HL-60 (cell line): ENCODE measurements around the gene FANCI.

Experiments
- DNase-seq, 2 experiments: peaks; one replicate each; pipeline ENCODE4 v3.0.0-alpha.2; 2010 to 2020; ENCODE audit warnings: low read depth in 1 of 2, low spot score in 1 of 2
- H3K27ac ChIP-seq: fragments of 250-450 bp; sonication (Bioruptor Pico); replicated peaks from 2 replicates; pipeline ENCODE4 v1.5.1; 2020; ENCODE audit warnings: mild to moderate bottlenecking, moderate library complexity
- H3K27me3 ChIP-seq: fragments of 250-450 bp; sonication (Bioruptor Pico); 2 replicates; pipeline ENCODE4 v1.5.1; 2021; ENCODE audit warnings: mild to moderate bottlenecking, moderate library complexity; ENCODE audit not compliant: insufficient read depth, poor library complexity, severe bottlenecking
- H3K4me3 ChIP-seq: replicated peaks from 2 replicates; pipeline ENCODE4 v1.5.1; 2011; ENCODE audit warnings: mild to moderate bottlenecking, control low read depth, low read length; ENCODE audit not compliant: insufficient read depth
- GABPA ChIP-seq: IDR thresholded peaks from 2 replicates; pipeline ENCODE4 v1.6.1; 2012; ENCODE audit warnings: low read depth
- POLR2AphosphoS5 ChIP-seq: IDR thresholded peaks from 2 replicates; pipeline ENCODE4 v1.6.1; 2012; ENCODE audit warnings: low read depth
- SPI1 ChIP-seq: IDR thresholded peaks from 2 replicates; pipeline ENCODE4 v1.6.1; 2012; ENCODE audit warnings: low read depth, mild to moderate bottlenecking, borderline replicate concordance
- TF ChIP-seq, protein P1 (sequence below): IDR thresholded peaks from one replicate; pipeline ENCODE4 v1.5.1; 2011; ENCODE audit warnings: low read length, control low read depth, inconsistent platforms; ENCODE audit not compliant: insufficient read depth
- TF ChIP-seq, protein P2 (sequence below): IDR thresholded peaks from 2 replicates; pipeline ENCODE4 v1.6.1; 2012; ENCODE audit warnings: low read depth; ENCODE audit not compliant: insufficient replicate concordance

Gene FANCI

DNA sequence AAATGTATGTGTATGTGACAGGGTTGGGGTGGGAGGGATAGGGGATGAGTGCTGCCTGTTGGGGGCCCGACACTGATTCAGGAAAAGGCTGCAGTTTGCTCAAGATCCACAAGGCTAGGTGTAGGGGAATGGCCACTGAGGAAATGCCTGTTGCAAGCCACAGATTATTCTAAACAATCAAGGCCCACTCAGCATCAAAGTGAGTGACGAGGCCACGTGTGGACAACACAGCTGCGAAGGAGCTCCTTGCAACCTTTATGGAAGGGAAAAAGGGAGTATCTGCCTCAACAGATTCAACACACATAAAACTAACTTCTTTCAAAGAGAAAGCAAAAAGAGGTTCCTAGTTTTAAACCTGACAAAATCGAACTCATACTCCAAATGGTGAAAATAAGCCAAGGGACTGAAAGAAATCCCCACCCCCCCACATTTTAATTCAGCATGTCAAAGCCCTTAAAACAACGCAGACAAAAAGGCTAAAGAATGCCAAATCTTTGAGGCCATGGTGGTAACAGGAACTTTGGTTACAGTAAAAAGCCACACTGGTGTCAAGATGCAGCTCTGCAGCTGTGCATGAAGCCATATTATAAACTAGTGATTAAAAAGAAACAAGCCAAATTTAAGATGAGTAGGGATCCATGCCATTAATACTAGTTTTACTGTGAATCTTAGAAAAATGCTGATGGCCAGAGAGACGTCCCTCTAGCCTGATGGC is 87.3 kb downstream of the FANCI start:
- H3K4me3 ChIP-seq: no peak overlapping the region
- no peak overlapping the region for H3K27ac ChIP-seq
- DNase-seq: no peak
- H3K27me3 ChIP-seq: no peaks in the 10 kb centered on the region
- TF ChIP-seq SPI1 (no peak), POLR2AphosphoS5 (no peak), GABPA (no peak)
- TF ChIP-seq, protein P1, sequence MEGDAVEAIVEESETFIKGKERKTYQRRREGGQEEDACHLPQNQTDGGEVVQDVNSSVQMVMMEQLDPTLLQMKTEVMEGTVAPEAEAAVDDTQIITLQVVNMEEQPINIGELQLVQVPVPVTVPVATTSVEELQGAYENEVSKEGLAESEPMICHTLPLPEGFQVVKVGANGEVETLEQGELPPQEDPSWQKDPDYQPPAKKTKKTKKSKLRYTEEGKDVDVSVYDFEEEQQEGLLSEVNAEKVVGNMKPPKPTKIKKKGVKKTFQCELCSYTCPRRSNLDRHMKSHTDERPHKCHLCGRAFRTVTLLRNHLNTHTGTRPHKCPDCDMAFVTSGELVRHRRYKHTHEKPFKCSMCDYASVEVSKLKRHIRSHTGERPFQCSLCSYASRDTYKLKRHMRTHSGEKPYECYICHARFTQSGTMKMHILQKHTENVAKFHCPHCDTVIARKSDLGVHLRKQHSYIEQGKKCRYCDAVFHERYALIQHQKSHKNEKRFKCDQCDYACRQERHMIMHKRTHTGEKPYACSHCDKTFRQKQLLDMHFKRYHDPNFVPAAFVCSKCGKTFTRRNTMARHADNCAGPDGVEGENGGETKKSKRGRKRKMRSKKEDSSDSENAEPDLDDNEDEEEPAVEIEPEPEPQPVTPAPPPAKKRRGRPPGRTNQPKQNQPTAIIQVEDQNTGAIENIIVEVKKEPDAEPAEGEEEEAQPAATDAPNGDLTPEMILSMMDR: no peak
- TF ChIP-seq, protein P2, sequence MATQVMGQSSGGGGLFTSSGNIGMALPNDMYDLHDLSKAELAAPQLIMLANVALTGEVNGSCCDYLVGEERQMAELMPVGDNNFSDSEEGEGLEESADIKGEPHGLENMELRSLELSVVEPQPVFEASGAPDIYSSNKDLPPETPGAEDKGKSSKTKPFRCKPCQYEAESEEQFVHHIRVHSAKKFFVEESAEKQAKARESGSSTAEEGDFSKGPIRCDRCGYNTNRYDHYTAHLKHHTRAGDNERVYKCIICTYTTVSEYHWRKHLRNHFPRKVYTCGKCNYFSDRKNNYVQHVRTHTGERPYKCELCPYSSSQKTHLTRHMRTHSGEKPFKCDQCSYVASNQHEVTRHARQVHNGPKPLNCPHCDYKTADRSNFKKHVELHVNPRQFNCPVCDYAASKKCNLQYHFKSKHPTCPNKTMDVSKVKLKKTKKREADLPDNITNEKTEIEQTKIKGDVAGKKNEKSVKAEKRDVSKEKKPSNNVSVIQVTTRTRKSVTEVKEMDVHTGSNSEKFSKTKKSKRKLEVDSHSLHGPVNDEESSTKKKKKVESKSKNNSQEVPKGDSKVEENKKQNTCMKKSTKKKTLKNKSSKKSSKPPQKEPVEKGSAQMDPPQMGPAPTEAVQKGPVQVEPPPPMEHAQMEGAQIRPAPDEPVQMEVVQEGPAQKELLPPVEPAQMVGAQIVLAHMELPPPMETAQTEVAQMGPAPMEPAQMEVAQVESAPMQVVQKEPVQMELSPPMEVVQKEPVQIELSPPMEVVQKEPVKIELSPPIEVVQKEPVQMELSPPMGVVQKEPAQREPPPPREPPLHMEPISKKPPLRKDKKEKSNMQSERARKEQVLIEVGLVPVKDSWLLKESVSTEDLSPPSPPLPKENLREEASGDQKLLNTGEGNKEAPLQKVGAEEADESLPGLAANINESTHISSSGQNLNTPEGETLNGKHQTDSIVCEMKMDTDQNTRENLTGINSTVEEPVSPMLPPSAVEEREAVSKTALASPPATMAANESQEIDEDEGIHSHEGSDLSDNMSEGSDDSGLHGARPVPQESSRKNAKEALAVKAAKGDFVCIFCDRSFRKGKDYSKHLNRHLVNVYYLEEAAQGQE: no peak

DNA sequence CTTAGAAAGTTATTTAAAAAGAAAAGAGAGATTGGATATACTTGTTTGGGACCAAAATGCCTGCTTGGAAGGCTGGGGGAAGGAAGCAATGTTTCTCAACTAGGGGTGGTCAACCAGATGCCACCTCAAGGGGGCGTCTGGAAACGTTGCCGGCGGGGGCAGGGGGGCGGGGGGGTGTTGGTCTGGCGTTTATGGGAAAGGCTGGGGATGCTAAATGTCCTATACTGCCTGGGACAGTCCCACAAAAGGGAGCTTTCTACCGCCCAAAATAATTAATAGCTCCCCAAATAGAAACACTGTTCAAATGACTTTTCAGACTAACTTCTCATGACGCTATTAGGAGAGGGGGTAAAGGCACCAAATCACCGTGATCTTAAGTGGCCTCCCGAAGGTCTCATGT is 88.7 kb downstream of the FANCI start:
- no peak for TF ChIP-seq SPI1
- TF ChIP-seq, protein P2: no peak
- TF ChIP-seq, protein P1: no peak
- TF ChIP-seq GABPA: no peak
- no peak for TF ChIP-seq POLR2AphosphoS5
- no peak overlapping the region for H3K4me3 ChIP-seq
- DNase-seq: peak in 1 of 2 experiments; percentile 21
- peak overlapping the region; percentile 28; the same call in 1 of the 2 replicates for H3K27ac ChIP-seq
- no peaks in the 10 kb centered on the region for H3K27me3 ChIP-seq

DNA sequence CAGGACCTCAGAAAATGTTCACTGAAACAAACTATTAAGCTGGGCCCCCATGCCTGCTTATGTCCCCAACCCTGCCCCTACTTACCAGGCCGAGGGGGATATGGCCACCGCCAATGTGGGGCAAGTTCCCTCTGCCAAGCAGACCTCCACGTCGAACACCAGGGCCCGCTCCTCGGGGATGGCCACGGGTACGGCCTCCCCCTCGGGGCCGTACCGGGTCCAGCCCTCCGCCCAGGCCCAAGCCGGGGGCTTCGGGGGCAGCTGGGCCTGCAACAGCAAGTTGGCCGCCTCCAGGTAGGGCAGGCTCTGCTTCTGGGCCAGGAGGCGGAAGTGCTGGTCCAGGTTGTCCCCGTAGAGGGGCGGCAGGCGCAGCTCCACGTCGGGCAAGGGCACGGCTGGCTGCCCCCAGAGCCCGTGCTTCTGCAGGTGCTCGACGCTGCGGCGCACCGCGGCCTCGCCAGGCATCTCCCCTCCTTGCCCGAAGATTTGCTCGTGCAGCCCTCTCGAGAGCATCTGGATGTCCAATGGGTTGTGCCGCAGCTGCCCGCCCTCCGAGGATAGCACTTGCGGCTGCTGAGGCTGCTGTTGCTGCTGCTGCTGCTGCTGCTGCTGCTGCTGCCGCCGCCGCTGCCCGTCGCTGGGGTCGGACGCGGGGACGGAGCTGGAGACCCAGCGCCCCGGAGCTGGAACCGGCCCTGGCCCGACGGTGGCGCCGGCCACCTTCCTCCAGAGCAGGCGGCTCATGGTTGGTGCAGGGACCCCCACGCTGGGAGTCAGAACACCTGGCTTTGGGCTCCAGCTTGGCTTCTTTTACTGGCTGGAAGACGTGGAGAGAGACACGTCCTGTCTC is 89.5 kb downstream of the FANCI start:
- no peak for DNase-seq
- peak overlapping the region; percentile 84 for H3K4me3 ChIP-seq
- no peaks in the 10 kb centered on the region for H3K27me3 ChIP-seq
- H3K27ac ChIP-seq: peak overlapping the region; percentile 90
- TF ChIP-seq SPI1: no peak
- no peak for TF ChIP-seq POLR2AphosphoS5
- TF ChIP-seq GABPA: no peak
- TF ChIP-seq, protein P2: no peak
- TF ChIP-seq, protein P1: no peak
